Kidney (tissue), 14 donors: ENCODE measurements around the gene ASAP3. TPM values are rescaled to one million over a fixed set of nuclear protein-coding genes. Genes with fewer than 3 reads are reported as not detected.

ENCODE experiments used
- DNase-seq, 5 donors: peaks; one replicate each; pipeline ENCODE4 v3.0.0-alpha.2; 2013 to 2020
- FAIRE-seq: peaks from 2 replicates; lab custom pipeline; 2012; peaks lifted over from hg19 to GRCh38; lab: Jason Lieb, UNC
- H3K27ac ChIP-seq, 2 donors: one replicate each; pipeline ENCODE4 v1.7.0; 2013; ENCODE audit warnings: low read depth in 2 of 2, low read length in 2 of 2, inconsistent platforms in 1 of 2
- H3K27me3 ChIP-seq: one replicate; pipeline ENCODE4 v1.7.1; 2013; ENCODE audit warnings: low read length, inconsistent platforms; ENCODE audit not compliant: control insufficient read depth, insufficient read depth
- H3K36me3 ChIP-seq, 3 donors: one replicate each; pipeline versions ENCODE4 v1.7.0 to v1.7.1; 2013; ENCODE audit warnings: low read length in 3 of 3, control low read depth in 1 of 3, inconsistent platforms in 1 of 3; ENCODE audit not compliant: insufficient read depth in 3 of 3, control insufficient read depth in 2 of 3
- H3K4me1 ChIP-seq, 3 donors: one replicate each; pipeline versions ENCODE4 v1.7.0 to v1.7.1; 2013; ENCODE audit warnings: low read length in 3 of 3, inconsistent platforms in 1 of 3, low read depth in 1 of 3; ENCODE audit not compliant: control insufficient read depth in 2 of 3, insufficient read depth in 2 of 3
- H3K4me3 ChIP-seq, 3 donors: one replicate each; pipeline versions ENCODE4 v1.7.0 to v1.8.1; 2013; ENCODE audit warnings: low read length in 3 of 3, control low read depth in 1 of 3, inconsistent platforms in 1 of 3
- H3K9ac ChIP-seq, 3 donors: one replicate each; pipeline versions ENCODE4 v1.7.0 to v1.7.1; 2013; ENCODE audit warnings: low read length in 3 of 3, control low read depth in 1 of 3, inconsistent platforms in 1 of 3
- H3K9me3 ChIP-seq, 3 donors: one replicate each; pipeline versions ENCODE4 v1.7.0 to v1.7.1; 2013; ENCODE audit warnings: low read length in 3 of 3, control low read depth in 1 of 3, inconsistent platforms in 1 of 3; ENCODE audit not compliant: control insufficient read depth in 2 of 3, insufficient read depth in 1 of 3
- intact Hi-C: fragments of 100-400 bp; cut with DNase I; formaldehyde crosslinking; loops from one replicate; pipeline ENCODE4 v1.11.1; 2022
- polyA plus RNA-seq: library from polyadenylated mRNA; stranded (reverse); fragments of 350-450 nt; fragmentation: Illumina TruSeq; extraction: RNeasy Lipid Tissue Mini Kit (QIAGEN cat#74804); gene quantifications from one replicate; pipeline ENCODE4 v1.2.3, GENCODE V29; 2014; ENCODE audit warnings: low read depth, low replicate concordance; ENCODE audit not compliant: insufficient read depth
- total RNA-seq: library from RNA; stranded (reverse); fragmentation: NEBNext Ultra II Directional; extraction: Animal tissue kit (Norgen Biotek cat#: 25700); gene quantifications from one replicate; pipeline ENCODE4 v1.2.1, GENCODE V29; 2021
- TF ChIP-seq, protein P1 (sequence below): IDR thresholded peaks from 3 replicates; pipeline ENCODE4 v1.5.1; 2012; ENCODE audit warnings: mild to moderate bottlenecking, moderate library complexity, borderline replicate concordance; ENCODE audit not compliant: insufficient read depth; ENCODE audit errors: extremely low read depth
- donor health status: control.
- donor health status: control.
- donor health status: control.
- donor health status: control.
- donor health status: control.
- donor health status: DM: yes; HTN: yes; CAD: no.
- donor health status: Normal renal cell carcinoma (clear cell type).

Gene ASAP3
- total and polyA plus RNA-seq, 2 donors from 2014 or later = 29.9 to 37.8 TPM

DNA sequence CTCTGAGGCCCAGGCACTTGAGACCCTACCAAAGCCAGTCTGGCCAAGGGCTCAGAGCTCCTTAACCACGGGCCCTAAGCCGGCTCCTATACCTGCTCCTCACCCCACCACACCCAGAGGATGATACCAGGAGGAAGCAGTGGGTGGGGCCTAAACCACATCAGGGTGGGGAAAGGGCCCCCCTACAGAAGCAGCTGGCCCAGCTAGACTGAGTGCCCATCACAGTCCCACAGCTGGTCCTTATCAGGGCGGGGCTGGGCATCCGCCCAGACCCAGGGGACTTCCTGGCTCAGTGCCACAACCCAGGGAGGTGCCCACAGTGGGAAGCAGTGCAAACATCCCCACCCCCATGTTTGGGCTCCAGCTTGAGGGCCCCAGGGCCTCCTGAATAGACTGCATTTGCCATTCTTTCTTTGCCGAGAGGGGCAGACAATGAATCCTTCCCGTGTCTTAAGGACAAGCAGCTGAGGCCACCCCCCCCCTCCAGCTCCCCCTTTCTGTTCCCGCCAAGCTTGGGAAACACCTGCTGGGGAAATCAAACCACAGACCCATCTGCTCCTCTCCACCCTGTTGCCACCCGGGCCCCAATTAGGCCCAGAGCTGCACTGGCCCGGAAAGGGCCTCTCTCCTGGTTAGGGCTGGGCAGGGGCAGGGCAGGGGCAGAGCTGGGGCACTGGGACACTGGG lies 40.9 kb upstream of the ASAP3 start:
- Histone ChIP-seq H3K4me1 (peaks cover 0 to 3% (median 0%) of the 10 kb centered on the region in 3 donors), H3K9ac (no peak overlapping the region), H3K36me3 (no peaks in the 10 kb centered on the region), H3K27me3 (no peaks in the 10 kb centered on the region), H3K27ac (no peak overlapping the region), H3K4me3 (no peak overlapping the region), H3K9me3 (no peaks in the 10 kb centered on the region)
- DNase-seq (no peak), FAIRE-seq (no peak)
- intact Hi-C loops = no loop called here
- TF ChIP-seq, protein P1, sequence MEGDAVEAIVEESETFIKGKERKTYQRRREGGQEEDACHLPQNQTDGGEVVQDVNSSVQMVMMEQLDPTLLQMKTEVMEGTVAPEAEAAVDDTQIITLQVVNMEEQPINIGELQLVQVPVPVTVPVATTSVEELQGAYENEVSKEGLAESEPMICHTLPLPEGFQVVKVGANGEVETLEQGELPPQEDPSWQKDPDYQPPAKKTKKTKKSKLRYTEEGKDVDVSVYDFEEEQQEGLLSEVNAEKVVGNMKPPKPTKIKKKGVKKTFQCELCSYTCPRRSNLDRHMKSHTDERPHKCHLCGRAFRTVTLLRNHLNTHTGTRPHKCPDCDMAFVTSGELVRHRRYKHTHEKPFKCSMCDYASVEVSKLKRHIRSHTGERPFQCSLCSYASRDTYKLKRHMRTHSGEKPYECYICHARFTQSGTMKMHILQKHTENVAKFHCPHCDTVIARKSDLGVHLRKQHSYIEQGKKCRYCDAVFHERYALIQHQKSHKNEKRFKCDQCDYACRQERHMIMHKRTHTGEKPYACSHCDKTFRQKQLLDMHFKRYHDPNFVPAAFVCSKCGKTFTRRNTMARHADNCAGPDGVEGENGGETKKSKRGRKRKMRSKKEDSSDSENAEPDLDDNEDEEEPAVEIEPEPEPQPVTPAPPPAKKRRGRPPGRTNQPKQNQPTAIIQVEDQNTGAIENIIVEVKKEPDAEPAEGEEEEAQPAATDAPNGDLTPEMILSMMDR = no peak

DNA sequence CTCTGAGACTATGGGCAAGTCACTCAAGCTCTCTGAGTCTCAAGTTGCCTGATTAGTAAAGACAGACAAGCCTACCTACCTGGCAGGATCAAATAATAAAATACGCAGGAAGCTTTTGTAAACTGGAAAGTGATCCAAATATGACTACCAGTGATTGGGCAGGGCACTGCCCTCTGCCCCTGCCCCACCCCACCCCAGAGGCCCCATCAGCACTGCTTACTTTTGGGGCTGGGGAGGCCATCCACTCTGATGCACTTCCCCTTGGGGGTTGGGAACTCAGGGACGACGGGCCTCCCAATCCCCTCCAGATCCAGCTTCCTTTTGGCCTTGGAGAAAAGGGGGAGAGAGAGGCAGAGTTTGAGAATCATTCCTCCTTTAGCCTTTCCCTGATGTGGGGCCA lies 40.2 kb upstream of the ASAP3 start:
- Histone ChIP-seq H3K36me3 (no peaks in the 10 kb centered on the region), H3K27ac (no peak overlapping the region), H3K9ac (no peak overlapping the region), H3K9me3 (no peaks in the 10 kb centered on the region), H3K4me3 (no peak overlapping the region), H3K27me3 (no peaks in the 10 kb centered on the region), H3K4me1 (peaks cover 0 to 3% (median 0%) of the 10 kb centered on the region in 3 donors)
- TF ChIP-seq, protein P1 = no peak
- DNase-seq = no peak
- no peak for FAIRE-seq
- intact Hi-C loops = no loop called here

GRCh38 chr1:23522244-23522982 lies 38.4 kb upstream of the ASAP3 start:
- H3K4me3 ChIP-seq = no peak overlapping the region
- FAIRE-seq (no peak), DNase-seq (no peak)
- TF ChIP-seq, protein P1 = no peak
- intact Hi-C loops = no loop called here
- H3K27me3 ChIP-seq = no peaks in the 10 kb centered on the region
- no peaks in the 10 kb centered on the region for H3K9me3 ChIP-seq
- no peaks in the 10 kb centered on the region for H3K4me1 ChIP-seq
- H3K36me3 ChIP-seq = no peaks in the 10 kb centered on the region
- H3K27ac ChIP-seq = no peak overlapping the region
- no peak overlapping the region for H3K9ac ChIP-seq
